Measurements from ENCODE around the gene DRAM2. TPM values are rescaled to one million over a fixed set of nuclear protein-coding genes. Genes with fewer than 3 reads are reported as not detected.

Gene DRAM2
- total and polyA plus RNA-seq, 2 of the 13 experiments (the other 11 are each of a cell fraction or from before 2014, with no cell fraction given) = 33.2 to 123 TPM

DNA sequence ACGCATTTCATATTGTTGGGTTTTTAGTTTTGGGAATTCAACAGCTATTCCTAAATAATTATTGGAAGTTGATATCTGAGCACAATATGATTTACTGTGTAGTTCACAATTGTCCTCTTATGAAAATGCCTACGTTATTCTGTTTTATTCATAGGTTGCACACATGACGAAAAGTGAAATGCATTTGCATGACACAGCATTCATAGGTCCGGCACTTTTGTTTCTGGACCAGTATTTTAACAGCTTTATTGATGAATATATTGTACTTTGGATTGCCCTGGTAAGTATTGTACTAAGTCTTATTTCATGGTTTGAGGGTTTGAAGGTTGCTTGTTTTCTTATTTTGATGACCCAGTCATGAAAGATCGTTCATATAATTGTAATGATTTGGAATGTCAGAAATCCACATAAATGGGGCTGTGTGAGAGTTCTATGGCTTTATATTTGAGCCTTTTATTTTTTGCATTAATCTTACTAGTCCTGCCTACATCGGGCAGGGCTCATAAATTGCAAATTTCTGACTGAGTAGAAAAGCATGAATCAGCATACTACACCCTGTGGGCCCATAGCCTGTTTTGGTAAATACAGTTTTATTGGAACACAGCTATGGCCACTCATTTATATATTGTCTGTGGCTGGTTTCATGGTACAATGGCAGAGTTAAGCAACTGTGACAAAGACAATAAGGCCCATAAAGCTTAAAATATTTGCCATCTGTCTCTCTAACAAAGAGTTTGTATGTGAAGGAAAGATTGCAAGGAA lies 43.6 kb upstream of the DRAM2 start:
- DNase-seq (ENCODE audit: low spot score) (no peak), FAIRE-seq (no peak), ATAC-seq (no peak)
- Histone ChIP-seq H3K4me1 (ENCODE audit: insufficient read depth, low read length) (no peaks in the 10 kb centered on the region), H2AFZ (ENCODE audit: low read length) (no peak overlapping the region), H3K27me3 (ENCODE audit: control insufficient read depth in 1 of 2, insufficient read depth in 2 of 2, low read length in 2 of 2) (no peaks in the 10 kb centered on the region), H3K4me3 (replicated peaks in 1 of 3; ENCODE audit: insufficient read depth in 1 of 3, low read depth in 2 of 3, low read length in 3 of 3) (no peak overlapping the region), H3K4me2 (ENCODE audit: low read depth, low read length) (no peak overlapping the region), H3K9ac (ENCODE audit: insufficient read depth, low read depth, low read length) (no peak overlapping the region), H3K36me3 (replicated peaks in 1 of 2; ENCODE audit: control insufficient read depth in 1 of 2, insufficient read depth in 2 of 2, low read length in 2 of 2) (peaks cover 12 to 41% of the 10 kb centered on the region in 2 experiments), H3K79me2 (ENCODE audit: insufficient read depth, low read length) (no peaks in the 10 kb centered on the region), H3K27ac (ENCODE audit: extremely low read length, insufficient read depth, low read length) (no peak overlapping the region), H3K9me3 (ENCODE audit: low read length) (no peaks in the 10 kb centered on the region), H4K20me1 (ENCODE audit: insufficient read depth, low read length) (no peaks in the 10 kb centered on the region)
- intact Hi-C loops (cut with micrococcal nuclease; ENCODE audit: unreplicated experiment) (no loop called here), in situ Hi-C loops (cut with HindIII; ENCODE audit: extremely low pct_ligation_motif_present, low pct_unique_long_range_greater_than_20kb) (no loop called here)
- TF ChIP-seq ZNF563 (CRISPR knock-in tag; IDR thresholded peaks at IDR 0.05) = no peak
- TF ChIP-seq, protein P1, sequence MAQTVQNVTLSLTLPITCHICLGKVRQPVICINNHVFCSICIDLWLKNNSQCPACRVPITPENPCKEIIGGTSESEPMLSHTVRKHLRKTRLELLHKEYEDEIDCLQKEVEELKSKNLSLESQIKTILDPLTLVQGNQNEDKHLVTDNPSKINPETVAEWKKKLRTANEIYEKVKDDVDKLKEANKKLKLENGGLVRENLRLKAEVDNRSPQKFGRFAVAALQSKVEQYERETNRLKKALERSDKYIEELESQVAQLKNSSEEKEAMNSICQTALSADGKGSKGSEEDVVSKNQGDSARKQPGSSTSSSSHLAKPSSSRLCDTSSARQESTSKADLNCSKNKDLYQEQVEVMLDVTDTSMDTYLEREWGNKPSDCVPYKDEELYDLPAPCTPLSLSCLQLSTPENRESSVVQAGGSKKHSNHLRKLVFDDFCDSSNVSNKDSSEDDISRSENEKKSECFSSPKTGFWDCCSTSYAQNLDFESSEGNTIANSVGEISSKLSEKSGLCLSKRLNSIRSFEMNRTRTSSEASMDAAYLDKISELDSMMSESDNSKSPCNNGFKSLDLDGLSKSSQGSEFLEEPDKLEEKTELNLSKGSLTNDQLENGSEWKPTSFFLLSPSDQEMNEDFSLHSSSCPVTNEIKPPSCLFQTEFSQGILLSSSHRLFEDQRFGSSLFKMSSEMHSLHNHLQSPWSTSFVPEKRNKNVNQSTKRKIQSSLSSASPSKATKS (CRISPR knock-in tag; IDR thresholded peaks at IDR 0.05) = no peak
- no peak for TF ChIP-seq ZNF7 (CRISPR knock-in tag; IDR thresholded peaks at IDR 0.05)
- no peak for TF ChIP-seq CEBPB (IDR thresholded peaks at IDR 0.05; ENCODE audit: borderline replicate concordance, low read depth, low read length)
- TF ChIP-seq NR2F1 (CRISPR knock-in tag; IDR thresholded peaks at IDR 0.05) = no peak
- 92% methylated on average over 6 of the region's 6 CpGs for whole genome bisulfite sequencing (ENCODE audit: low lambda C conversion rate)
- CTCF ChIA-PET (ENCODE audit: low intra/inter-chr PET ratio, low total read pairs) = no interaction called here
- POLR2A ChIA-PET = no interaction called here
- no TSS peak for BruUV-seq (replicated peaks)

GRCh38 chr1:111182052-111182451 lies 42.2 kb upstream of the DRAM2 start:
- ChIA-PET CTCF (ENCODE audit: low intra/inter-chr PET ratio, low total read pairs) (no interaction called here), POLR2A (no interaction called here)

More at GRCh38 chr1:111182052-111182451, 42.2 kb upstream of the DRAM2 start:
- Histone ChIP-seq H3K4me2 (ENCODE audit: low read depth, low read length) (no peak overlapping the region), H3K9ac (ENCODE audit: insufficient read depth, low read depth, low read length) (no peak overlapping the region), H3K27me3 (ENCODE audit: control insufficient read depth in 1 of 2, insufficient read depth in 2 of 2, low read length in 2 of 2) (no peaks in the 10 kb centered on the region), H3K79me2 (ENCODE audit: insufficient read depth, low read length) (no peaks in the 10 kb centered on the region), H3K4me1 (ENCODE audit: insufficient read depth, low read length) (no peaks in the 10 kb centered on the region), H2AFZ (ENCODE audit: low read length) (no peak overlapping the region), H3K9me3 (ENCODE audit: low read length) (no peaks in the 10 kb centered on the region), H3K4me3 (replicated peaks in 1 of 3; ENCODE audit: insufficient read depth in 1 of 3, low read depth in 2 of 3, low read length in 3 of 3) (no peak overlapping the region), H3K36me3 (replicated peaks in 1 of 2; ENCODE audit: control insufficient read depth in 1 of 2, insufficient read depth in 2 of 2, low read length in 2 of 2) (peaks cover 10 to 37% of the 10 kb centered on the region in 2 experiments), H4K20me1 (ENCODE audit: insufficient read depth, low read length) (no peaks in the 10 kb centered on the region), H3K27ac (ENCODE audit: extremely low read length, insufficient read depth, low read length) (no peak overlapping the region)
- intact Hi-C loops (cut with micrococcal nuclease; ENCODE audit: unreplicated experiment) = no loop called here
- BruUV-seq (replicated peaks) = no TSS peak
- in situ Hi-C loops (cut with HindIII; ENCODE audit: extremely low pct_ligation_motif_present, low pct_unique_long_range_greater_than_20kb) = no loop called here
- no peak for TF ChIP-seq GZF1 (CRISPR knock-in tag; IDR thresholded peaks at IDR 0.05)
- no peak for TF ChIP-seq KDM1A (CRISPR knock-in tag; IDR thresholded peaks at IDR 0.05)
- TF ChIP-seq ATAD3A (CRISPR knock-in tag; IDR thresholded peaks at IDR 0.05) = no peak
- no peak for DNase-seq (ENCODE audit: low spot score)
- FAIRE-seq = no peak
- ATAC-seq = no peak
- 97% methylated on average over 2 of the region's 2 CpGs for WGBS (ENCODE audit: low lambda C conversion rate)
